SK-N-SH (cell line): ENCODE measurements around the gene TFB1M. TPM values are rescaled to one million over a fixed set of nuclear protein-coding genes. Genes with fewer than 3 reads are reported as not detected.

ENCODE experiments used
- CTCF ChIA-PET: fragments of 300-600, 350-600 bp; formaldehyde crosslinking; extraction: SDS; loops from one replicate; lab custom pipeline; 2021; lab: Yijun Ruan, JAX
- POLR2A ChIA-PET: fragments of 350-600 bp; sonication (Branson Sonifier 250); formaldehyde crosslinking; extraction: SDS; loops from one replicate; lab custom pipeline; 2020; ENCODE audit warnings: antibody characterized with exemption, inconsistent platforms; lab: Yijun Ruan, JAX
- DNase-seq: peaks from one replicate; pipeline ENCODE4 v3.0.0; 2012
- H2AFZ ChIP-seq: fragments of 200-600 bp; sonication (generic); 2 replicates; pipeline ENCODE4 v1.8.1; 2016; ENCODE audit warnings: antibody characterized with exemption, mild to moderate bottlenecking, low read depth
- H3F3A ChIP-seq: fragments of 200-600 bp; sonication (generic); replicated peaks from 2 replicates; pipeline ENCODE3; 2016; ENCODE audit warnings: antibody characterized with exemption, mild to moderate bottlenecking; ENCODE audit not compliant: insufficient read depth
- H3K27ac ChIP-seq, 2 experiments: fragments of 200-500 bp in 1 of 2; fragments of 200-600 bp in 1 of 2; sonication (Bioruptor generic) in 1 of 2; sonication (generic), shearing (Covaris generic) in 1 of 2; 2 replicates each; pipeline versions ENCODE4 v1.5.1 to v1.6.1; 2014 to 2016; ENCODE audit warnings: low read depth in 2 of 2, inconsistent platforms in 1 of 2, low read length in 1 of 2, mild to moderate bottlenecking in 1 of 2, mixed read lengths in 1 of 2
- H3K27me3 ChIP-seq: fragments of 200-600 bp; sonication (generic), shearing (Covaris generic); 2 replicates; pipeline ENCODE4 v1.6.1; 2016; ENCODE audit warnings: mixed run types; ENCODE audit not compliant: insufficient read depth
- H3K36me3 ChIP-seq, 2 experiments: fragments of 200-500 bp in 1 of 2; fragments of 200-600 bp in 1 of 2; sonication (Bioruptor generic) in 1 of 2; sonication (generic) in 1 of 2; replicated peaks in 1 of 2; 2 replicates each; pipeline versions ENCODE3 to v1.5.1; 2014 to 2016; ENCODE audit warnings: low read length in 1 of 2, mild to moderate bottlenecking in 1 of 2; ENCODE audit not compliant: insufficient read depth in 2 of 2, control insufficient read depth in 1 of 2
- H3K4me1 ChIP-seq, 2 experiments: fragments of 200-500 bp in 1 of 2; fragments of 200-600 bp in 1 of 2; sonication (Bioruptor generic) in 1 of 2; sonication (generic), shearing (Covaris generic) in 1 of 2; 2 replicates each; pipeline versions ENCODE4 v1.5.1 to v1.6.1; 2014 to 2016; ENCODE audit warnings: low read depth in 1 of 2, low read length in 1 of 2, mixed run types in 1 of 2; ENCODE audit not compliant: insufficient read depth in 2 of 2, control insufficient read depth in 1 of 2
- H3K4me2 ChIP-seq: fragments of 200-600 bp; sonication (generic), shearing (Covaris generic); 2 replicates; pipeline ENCODE4 v1.6.1; 2017; ENCODE audit warnings: mixed run types
- H3K4me3 ChIP-seq, 2 experiments: fragments of 200-500 bp in 1 of 2; fragments of 200-600 bp in 1 of 2; sonication (Bioruptor generic) in 1 of 2; sonication (generic), shearing (Covaris generic) in 1 of 2; 2 replicates each; pipeline versions ENCODE4 v1.5.1 to v1.8.1; 2014 to 2016; ENCODE audit warnings: low read depth in 2 of 2, inconsistent platforms in 1 of 2, low read length in 1 of 2, mild to moderate bottlenecking in 1 of 2, mixed read lengths in 1 of 2, moderate library complexity in 1 of 2
- H3K79me2 ChIP-seq: fragments of 200-600 bp; sonication (generic); 2 replicates; pipeline ENCODE4 v1.8.1; 2017; ENCODE audit warnings: mild to moderate bottlenecking; ENCODE audit not compliant: insufficient read depth
- H3K9ac ChIP-seq: fragments of 200-600 bp; sonication (generic); 2 replicates; pipeline ENCODE4 v1.6.1; 2017; ENCODE audit warnings: mixed run types
- H3K9me2 ChIP-seq: fragments of 200-600 bp; sonication (generic); 2 replicates; pipeline ENCODE4 v1.6.1; 2017; ENCODE audit warnings: mixed run types
- H3K9me3 ChIP-seq: fragments of 200-600 bp; sonication (generic); 2 replicates; pipeline ENCODE4 v1.6.1; 2017; ENCODE audit warnings: mixed run types, mild to moderate bottlenecking, moderate library complexity
- H4K20me1 ChIP-seq: fragments of 200-600 bp; sonication (generic); 2 replicates; pipeline ENCODE4 v1.6.1; 2017; ENCODE audit warnings: mild to moderate bottlenecking, mixed run types; ENCODE audit not compliant: insufficient read depth
- CHD2 ChIP-seq: fragments of 150-350 bp; IDR thresholded peaks from 2 replicates; pipeline ENCODE4 v1.6.1; 2018; ENCODE audit warnings: low read length; ENCODE audit not compliant: partially characterized antibody
- ELF1 ChIP-seq: IDR thresholded peaks from 2 replicates; pipeline ENCODE4 v1.4.0; 2012
- EZH2phosphoT487 ChIP-seq: fragments of 200-600 bp; sonication (generic); IDR thresholded peaks from 2 replicates; pipeline ENCODE4 v1.6.1; 2017; ENCODE audit warnings: low read depth, mixed run types, mild to moderate bottlenecking, antibody characterized with exemption, moderate library complexity, borderline replicate concordance
- FOSL2 ChIP-seq: IDR thresholded peaks from 2 replicates; pipeline ENCODE4 v1.4.0; 2012; ENCODE audit warnings: low read depth, mild to moderate bottlenecking, moderate library complexity, borderline replicate concordance
- FOXM1 ChIP-seq: IDR thresholded peaks from 2 replicates; pipeline ENCODE4 v1.4.0; 2012; ENCODE audit warnings: low read depth, mild to moderate bottlenecking
- GABPA ChIP-seq: IDR thresholded peaks from 2 replicates; pipeline ENCODE4 v1.4.0; 2012; ENCODE audit warnings: low read depth, mild to moderate bottlenecking
- JUND ChIP-seq: IDR thresholded peaks from 2 replicates; pipeline ENCODE4 v1.4.0; 2012
- NFIC ChIP-seq: IDR thresholded peaks from 2 replicates; pipeline ENCODE4 v1.4.0; 2012; ENCODE audit warnings: borderline replicate concordance
- RCOR1 ChIP-seq: fragments of 150-350 bp; IDR thresholded peaks from 2 replicates; pipeline ENCODE4 v1.6.1; 2017; ENCODE audit warnings: antibody characterized with exemption, low read length
- RFX5 ChIP-seq: IDR thresholded peaks from 2 replicates; pipeline ENCODE4 v1.6.1; 2012; ENCODE audit warnings: mild to moderate bottlenecking, improper control_type of control experiment, low read length
- RXRA ChIP-seq: IDR thresholded peaks from 2 replicates; pipeline ENCODE4 v1.4.0; 2012; ENCODE audit warnings: low read depth, mild to moderate bottlenecking, borderline replicate concordance
- SIN3A ChIP-seq: IDR thresholded peaks from 2 replicates; pipeline ENCODE4 v1.6.1; 2012; ENCODE audit warnings: low read depth, mild to moderate bottlenecking, low read length, moderate library complexity, borderline replicate concordance
- TAF1 ChIP-seq: IDR thresholded peaks from 2 replicates; pipeline ENCODE4 v1.6.1; 2012; ENCODE audit warnings: low read depth, mild to moderate bottlenecking, low read length, moderate library complexity, borderline replicate concordance
- TEAD4 ChIP-seq: IDR thresholded peaks from 2 replicates; pipeline ENCODE4 v1.4.0; 2012; ENCODE audit warnings: mild to moderate bottlenecking, borderline replicate concordance; ENCODE audit not compliant: insufficient read depth
- YY1 ChIP-seq: IDR thresholded peaks from 2 replicates; pipeline ENCODE4 v1.4.0; 2012; ENCODE audit warnings: low read depth, mild to moderate bottlenecking
- WGBS: methylation state at CpG from one replicate; pipeline ENCODE4 v1.1.6; 2017; ENCODE audit warnings: low lambda C conversion rate; 5-methylcytosine and 5-hydroxymethylcytosine counted together
- polyA plus RNA-seq, 3 experiments: library from polyadenylated mRNA; depleted of rRNA; stranded (reverse); fragments of >200 nt; gene quantifications; 2 replicates each; pipeline ENCODE4 v1.2.3, GENCODE V29; 2012
- TF ChIP-seq, protein P1 (sequence below): fragments of 150-350 bp; IDR thresholded peaks from 2 replicates; pipeline ENCODE4 v1.6.1; 2016; ENCODE audit warnings: mild to moderate bottlenecking, low read depth, low read length
- TF ChIP-seq, protein P2 (sequence below): IDR thresholded peaks from 2 replicates; pipeline ENCODE4; 2012
- TF ChIP-seq, protein P3 (sequence below): IDR thresholded peaks from 2 replicates; pipeline ENCODE4 v1.4.0; 2012; ENCODE audit warnings: low read depth, borderline replicate concordance
- TF ChIP-seq, protein P4 (sequence below): IDR thresholded peaks from 2 replicates; pipeline ENCODE4 v1.6.1; 2012; ENCODE audit warnings: mild to moderate bottlenecking, low read depth, low read length, moderate library complexity

TFB1M gene
- polyA plus RNA-seq, 1 of the 3 experiments (the other 2 are of a cell fraction), result 28.4 TPM

DNA sequence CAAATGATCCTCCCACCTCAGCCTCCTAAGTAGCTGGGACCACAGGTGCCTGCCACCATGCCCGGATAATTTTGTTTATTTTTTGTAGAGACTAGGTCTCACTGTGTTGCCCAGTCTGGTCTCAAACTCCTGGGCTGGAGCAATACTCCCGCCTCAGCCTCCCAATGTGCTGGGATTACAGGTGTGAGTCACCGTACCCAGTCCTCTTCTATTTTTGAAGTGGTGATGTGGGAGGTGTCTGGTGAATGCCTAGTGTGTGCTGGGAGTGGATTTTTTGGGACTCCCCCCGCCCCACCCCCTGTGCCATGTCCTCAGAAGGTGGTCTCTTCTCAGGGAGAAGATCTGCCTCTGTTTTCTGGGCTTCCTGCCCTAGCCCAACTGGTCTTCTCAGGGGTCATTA lies 98.4 kb downstream of the TFB1M start:
- ChIA-PET CTCF (no interaction called here), POLR2A (no interaction called here)
- Histone ChIP-seq H3K79me2 (no peaks in the 10 kb centered on the region), H3K36me3 (no peaks in the 10 kb centered on the region), H3K27ac (no peak overlapping the region), H3K9me2 (no peaks in the 10 kb centered on the region), H3F3A (peaks cover under 1% of the 10 kb centered on the region), H3K4me1 (peaks cover 0 to 13% of the 10 kb centered on the region in 2 experiments; a peak in 1 of 4 replicates), H3K27me3 (no peaks in the 10 kb centered on the region), H3K9me3 (no peaks in the 10 kb centered on the region), H3K9ac (no peak overlapping the region), H4K20me1 (no peaks in the 10 kb centered on the region), H3K4me2 (no peak overlapping the region), H3K4me3 (no peak overlapping the region), H2AFZ (no peak overlapping the region)
- DNase-seq, result no peak
- TF ChIP-seq RFX5 (no peak), SIN3A (no peak), RCOR1 (no peak), NFIC (no peak), ELF1 (no peak), GABPA (no peak), CHD2 (no peak), JUND (no peak), TAF1 (no peak), FOXM1 (no peak), EZH2phosphoT487 (no peak)
- TF ChIP-seq, protein P1, sequence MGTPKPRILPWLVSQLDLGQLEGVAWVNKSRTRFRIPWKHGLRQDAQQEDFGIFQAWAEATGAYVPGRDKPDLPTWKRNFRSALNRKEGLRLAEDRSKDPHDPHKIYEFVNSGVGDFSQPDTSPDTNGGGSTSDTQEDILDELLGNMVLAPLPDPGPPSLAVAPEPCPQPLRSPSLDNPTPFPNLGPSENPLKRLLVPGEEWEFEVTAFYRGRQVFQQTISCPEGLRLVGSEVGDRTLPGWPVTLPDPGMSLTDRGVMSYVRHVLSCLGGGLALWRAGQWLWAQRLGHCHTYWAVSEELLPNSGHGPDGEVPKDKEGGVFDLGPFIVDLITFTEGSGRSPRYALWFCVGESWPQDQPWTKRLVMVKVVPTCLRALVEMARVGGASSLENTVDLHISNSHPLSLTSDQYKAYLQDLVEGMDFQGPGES, result no peak
- TF ChIP-seq, protein P2, sequence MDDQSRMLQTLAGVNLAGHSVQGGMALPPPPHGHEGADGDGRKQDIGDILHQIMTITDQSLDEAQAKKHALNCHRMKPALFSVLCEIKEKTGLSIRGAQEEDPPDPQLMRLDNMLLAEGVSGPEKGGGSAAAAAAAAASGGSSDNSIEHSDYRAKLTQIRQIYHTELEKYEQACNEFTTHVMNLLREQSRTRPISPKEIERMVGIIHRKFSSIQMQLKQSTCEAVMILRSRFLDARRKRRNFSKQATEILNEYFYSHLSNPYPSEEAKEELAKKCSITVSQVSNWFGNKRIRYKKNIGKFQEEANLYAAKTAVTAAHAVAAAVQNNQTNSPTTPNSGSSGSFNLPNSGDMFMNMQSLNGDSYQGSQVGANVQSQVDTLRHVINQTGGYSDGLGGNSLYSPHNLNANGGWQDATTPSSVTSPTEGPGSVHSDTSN, result no peak
- TF ChIP-seq, protein P3, sequence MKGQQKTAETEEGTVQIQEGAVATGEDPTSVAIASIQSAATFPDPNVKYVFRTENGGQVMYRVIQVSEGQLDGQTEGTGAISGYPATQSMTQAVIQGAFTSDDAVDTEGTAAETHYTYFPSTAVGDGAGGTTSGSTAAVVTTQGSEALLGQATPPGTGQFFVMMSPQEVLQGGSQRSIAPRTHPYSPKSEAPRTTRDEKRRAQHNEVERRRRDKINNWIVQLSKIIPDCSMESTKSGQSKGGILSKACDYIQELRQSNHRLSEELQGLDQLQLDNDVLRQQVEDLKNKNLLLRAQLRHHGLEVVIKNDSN, result no peak
- 88% methylated on average over 4 of the region's 4 CpGs for WGBS

DNA sequence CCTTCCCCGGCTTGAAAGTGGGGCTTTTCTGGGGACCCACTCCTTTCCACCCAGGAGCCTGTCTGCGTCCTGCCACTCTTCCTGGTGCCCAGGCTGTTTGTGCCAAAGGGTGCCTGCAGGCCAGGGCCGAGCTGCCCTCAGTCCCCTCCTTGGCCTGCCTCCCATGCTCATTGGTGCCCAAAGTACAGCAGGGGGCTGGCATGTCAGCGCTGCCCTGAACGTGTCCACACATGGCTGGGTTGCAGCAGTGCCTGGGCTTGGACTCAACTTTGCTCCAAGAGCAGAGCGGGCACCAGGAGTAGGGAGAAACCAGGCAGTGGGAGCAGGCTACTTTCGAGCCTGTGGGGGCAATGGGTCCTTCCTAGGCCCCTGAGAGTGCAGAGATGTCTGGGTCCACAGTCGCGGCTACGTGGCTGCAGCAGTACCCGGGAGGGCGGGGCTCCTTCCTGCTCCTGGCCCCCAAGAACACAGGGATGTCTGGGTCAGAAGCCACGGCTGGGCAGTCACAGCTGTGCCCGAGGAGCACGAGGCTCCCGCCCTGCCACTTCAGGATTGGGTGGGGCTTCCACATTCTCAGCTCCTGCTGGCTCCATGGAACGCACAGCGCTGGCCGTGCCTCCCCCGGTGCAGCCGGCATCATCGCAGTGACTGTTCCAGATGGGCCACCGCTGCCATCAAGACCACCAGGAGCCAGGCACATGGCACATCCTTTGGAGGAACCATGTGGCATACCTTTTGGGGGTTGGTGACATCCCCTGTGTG lies 100.5 kb downstream of the TFB1M start:
- H4K20me1 ChIP-seq, result no peaks in the 10 kb centered on the region
- H3K4me1 ChIP-seq, result peaks cover 0 to 6% of the 10 kb centered on the region in 2 experiments; a peak in 1 of 4 replicates
- H3K4me2 ChIP-seq, result no peak overlapping the region
- POLR2A ChIA-PET, result no interaction called here
- CTCF ChIA-PET, result interaction anchor here (1.0 to 1.1 kb wide), 2 partner anchors 34 to 35 kb away, joined by 3 read pairs; no protein-coding TSS in a partner anchor
- H3K36me3 ChIP-seq, result no peaks in the 10 kb centered on the region
- no peak overlapping the region for H3K9ac ChIP-seq
- H3K27ac ChIP-seq, result no peak overlapping the region
- H2AFZ ChIP-seq, result no peak overlapping the region
- no peaks in the 10 kb centered on the region for H3K79me2 ChIP-seq
- H3K9me2 ChIP-seq, result no peaks in the 10 kb centered on the region
- no peak overlapping the region for H3K4me3 ChIP-seq
- DNase-seq, result no peak
- H3F3A ChIP-seq, result no peaks in the 10 kb centered on the region
- no peaks in the 10 kb centered on the region for H3K27me3 ChIP-seq
- 96% methylated on average over 5 of the region's 23 CpGs for whole genome bisulfite sequencing
- no peaks in the 10 kb centered on the region for H3K9me3 ChIP-seq
- TF ChIP-seq FOSL2 (no peak), YY1 (no peak), EZH2phosphoT487 (no peak), RXRA (no peak), TEAD4 (no peak)
- TF ChIP-seq, protein P4, sequence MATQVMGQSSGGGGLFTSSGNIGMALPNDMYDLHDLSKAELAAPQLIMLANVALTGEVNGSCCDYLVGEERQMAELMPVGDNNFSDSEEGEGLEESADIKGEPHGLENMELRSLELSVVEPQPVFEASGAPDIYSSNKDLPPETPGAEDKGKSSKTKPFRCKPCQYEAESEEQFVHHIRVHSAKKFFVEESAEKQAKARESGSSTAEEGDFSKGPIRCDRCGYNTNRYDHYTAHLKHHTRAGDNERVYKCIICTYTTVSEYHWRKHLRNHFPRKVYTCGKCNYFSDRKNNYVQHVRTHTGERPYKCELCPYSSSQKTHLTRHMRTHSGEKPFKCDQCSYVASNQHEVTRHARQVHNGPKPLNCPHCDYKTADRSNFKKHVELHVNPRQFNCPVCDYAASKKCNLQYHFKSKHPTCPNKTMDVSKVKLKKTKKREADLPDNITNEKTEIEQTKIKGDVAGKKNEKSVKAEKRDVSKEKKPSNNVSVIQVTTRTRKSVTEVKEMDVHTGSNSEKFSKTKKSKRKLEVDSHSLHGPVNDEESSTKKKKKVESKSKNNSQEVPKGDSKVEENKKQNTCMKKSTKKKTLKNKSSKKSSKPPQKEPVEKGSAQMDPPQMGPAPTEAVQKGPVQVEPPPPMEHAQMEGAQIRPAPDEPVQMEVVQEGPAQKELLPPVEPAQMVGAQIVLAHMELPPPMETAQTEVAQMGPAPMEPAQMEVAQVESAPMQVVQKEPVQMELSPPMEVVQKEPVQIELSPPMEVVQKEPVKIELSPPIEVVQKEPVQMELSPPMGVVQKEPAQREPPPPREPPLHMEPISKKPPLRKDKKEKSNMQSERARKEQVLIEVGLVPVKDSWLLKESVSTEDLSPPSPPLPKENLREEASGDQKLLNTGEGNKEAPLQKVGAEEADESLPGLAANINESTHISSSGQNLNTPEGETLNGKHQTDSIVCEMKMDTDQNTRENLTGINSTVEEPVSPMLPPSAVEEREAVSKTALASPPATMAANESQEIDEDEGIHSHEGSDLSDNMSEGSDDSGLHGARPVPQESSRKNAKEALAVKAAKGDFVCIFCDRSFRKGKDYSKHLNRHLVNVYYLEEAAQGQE, result no peak
- TF ChIP-seq, protein P2, result no peak
